HepG2 (cell line): ENCODE data around the gene GADD45GIP1. TPM values are rescaled to one million over a fixed set of nuclear protein-coding genes. Genes with fewer than 3 reads are reported as not detected.

ENCODE experiments used
- ADNP ChIP-seq: sonication (generic); formaldehyde crosslinking; IDR thresholded peaks from 2 replicates; pipeline ENCODE4 v1.4.0; 2020; ENCODE audit warnings: missing genetic modification reagents
- ARNTL ChIP-seq: sonication (generic); formaldehyde crosslinking; IDR thresholded peaks from 2 replicates; pipeline ENCODE4 v1.4.0; 2020; ENCODE audit warnings: mild to moderate bottlenecking, missing genetic modification reagents
- CBX1 ChIP-seq: IDR thresholded peaks from one replicate; pipeline ENCODE4 v1.6.1; 2016; ENCODE audit warnings: antibody characterized with exemption, low read depth
- CHD2 ChIP-seq: IDR thresholded peaks from 2 replicates; pipeline ENCODE4 v1.6.1; 2011; ENCODE audit warnings: low read depth, low read length, improper control_type of control experiment
- KDM5A ChIP-seq: fragments of 200-600 bp; sonication (generic); IDR thresholded peaks from 2 replicates; pipeline ENCODE4 v1.7.0; 2018; ENCODE audit warnings: antibody characterized with exemption, mild to moderate bottlenecking, low read length, borderline replicate concordance
- NCOA1 ChIP-seq: sonication (generic); formaldehyde crosslinking; IDR thresholded peaks from 2 replicates; pipeline ENCODE4 v1.9.0; 2021; ENCODE audit warnings: missing genetic modification reagents
- RFX5 ChIP-seq: IDR thresholded peaks from 2 replicates; pipeline ENCODE4 v1.6.1; 2011; ENCODE audit warnings: low read depth, low read length, improper control_type of control experiment
- SRSF4 ChIP-seq: fragments of 200-400 bp; formaldehyde crosslinking; IDR thresholded peaks from one replicate; pipeline ENCODE4 v1.6.1; 2018; ENCODE audit warnings: mild to moderate bottlenecking, low read depth, low read length, moderate library complexity; ENCODE audit not compliant: poor library complexity, severe bottlenecking
- USF2 ChIP-seq, 2 experiments: sonication (generic) in 1 of 2; formaldehyde crosslinking in 1 of 2; IDR thresholded peaks; 2 replicates each; pipeline versions ENCODE4 v1.5.1 to v1.6.1; 2011 to 2020; ENCODE audit warnings: borderline replicate concordance in 1 of 2, low read depth in 1 of 2, low read length in 1 of 2, mild to moderate bottlenecking in 1 of 2, missing genetic modification reagents in 1 of 2, moderate library complexity in 1 of 2
- polyA plus RNA-seq, 8 experiments: library from polyadenylated mRNA; depleted of rRNA in 3 of 8; stranded (reverse) in 7 of 8; unstranded in 1 of 8; fragments of >200 nt; fragmentation: Illumina TruSeq in 4 of 8; extraction: Trizol in 4 of 8; gene quantifications; 2 replicates each; pipeline versions ENCODE4 v1.2.1 to v1.2.3, GENCODE V29; 2011 to 2016; ENCODE audit warnings: low read depth in 4 of 8, missing spikeins in 1 of 8, mixed read lengths in 1 of 8; ENCODE audit not compliant: insufficient read depth in 1 of 8
- total RNA-seq, 5 experiments: library from RNA; depleted of rRNA; stranded (reverse); fragments of >200 nt; fragmentation: Illumina TruSeq; extraction: Trizol; gene quantifications; 2 replicates each; pipeline ENCODE4 v1.2.3, GENCODE V29; 2016; ENCODE audit warnings: low read depth in 1 of 5

Gene GADD45GIP1
- total and polyA plus RNA-seq, 2 of the 13 experiments (the other 11 are each of a cell fraction or from before 2014, with no cell fraction given): 24.6 to 30.7 TPM

- no peak for TF ChIP-seq RFX5
- no peak for TF ChIP-seq ADNP
- no peak for TF ChIP-seq USF2 (IDR thresholded peaks at IDR 0.05; ENCODE audit: low read depth, low read length)
- TF ChIP-seq USF2 (CRISPR knock-in tag; IDR thresholded peaks at IDR 0.05; ENCODE audit: borderline replicate concordance): no peak
- TF ChIP-seq SRSF4: no peak
- TF ChIP-seq CBX1: no peak
- no peak for TF ChIP-seq CHD2
- TF ChIP-seq KDM5A: peak; percentile 64; the same call in 1 of the 2 replicates
- TF ChIP-seq ARNTL: no peak
- TF ChIP-seq NCOA1: 0 out of 2 replicates have a peak, but pooled peaks have one; percentile 18
Measured at GRCh38 chr19:12938779-12939601, 18.0 kb downstream of the GADD45GIP1 start (continued).
